HFFc6 (cell line): ENCODE measurements around the gene SRMS. TPM values are rescaled to one million over a fixed set of nuclear protein-coding genes. Genes with fewer than 3 reads are reported as not detected.

Experiments
- DNase-seq: peaks from one replicate; pipeline ENCODE4 v3.0.0-alpha.2; 2018
- H3K27ac Mint-ChIP-seq: 2 replicates; pipeline ENCODE4 v1.8.0; 2020; ENCODE audit warnings: mild to moderate bottlenecking, mixed read lengths
- H3K27me3 Mint-ChIP-seq: 2 replicates; pipeline ENCODE4 v1.8.0; 2021; ENCODE audit warnings: mild to moderate bottlenecking, moderate library complexity, mixed read lengths; ENCODE audit not compliant: insufficient read depth
- H3K36me3 Mint-ChIP-seq: 2 replicates; pipeline ENCODE4 v1.8.0; 2021; ENCODE audit warnings: low read depth, mixed read lengths
- H3K4me1 Mint-ChIP-seq: 2 replicates; pipeline ENCODE4 v1.8.0; 2020; ENCODE audit warnings: low read depth, mixed read lengths
- H3K4me3 Mint-ChIP-seq: 2 replicates; pipeline ENCODE4 v1.8.0; 2020; ENCODE audit warnings: mild to moderate bottlenecking, moderate library complexity, mixed read lengths
- H3K9me3 Mint-ChIP-seq: 2 replicates; pipeline ENCODE4 v1.8.0; 2020; ENCODE audit warnings: mild to moderate bottlenecking, mixed read lengths
- total RNA-seq, 6 experiments: library from RNA; stranded (reverse); fragmentation: NEBNext Ultra II Directional; extraction: Animal tissue kit (Norgen Biotek cat#: 25700); gene quantifications; 2 replicates in 1 of 6; 3 replicates in 5 of 6; pipeline ENCODE4 v1.2.3, GENCODE V29; 2021
- TF ChIP-seq, protein P1 (sequence below): fragments of 200-600 bp; sonication (generic); IDR thresholded peaks from 2 replicates; pipeline ENCODE4 v1.5.0; 2021; ENCODE audit warnings: antibody characterized with exemption, mild to moderate bottlenecking

SRMS gene
- total RNA-seq, 6 experiments from 2014 or later = not detected

DNA sequence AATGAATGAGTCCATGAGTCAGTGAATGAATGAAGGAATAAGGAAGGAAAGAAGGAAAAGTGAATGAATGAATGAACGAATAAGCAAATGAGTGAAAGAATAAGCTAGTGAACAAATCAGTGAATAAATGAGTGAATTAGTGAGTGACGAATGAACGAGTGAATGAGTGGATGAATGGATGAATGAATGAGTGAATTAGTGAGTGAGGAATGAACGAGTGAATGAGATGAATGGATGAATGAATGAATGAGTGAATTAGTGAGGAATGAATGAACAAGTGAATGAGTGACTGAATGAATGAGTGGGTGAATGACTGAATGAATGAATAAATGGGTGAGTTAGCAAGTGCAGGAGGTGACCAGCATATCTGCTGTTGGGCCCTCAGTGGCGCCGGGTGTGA, 3.8 kb downstream of the SRMS start:
- Mint-ChIP-seq H3K27me3 (peaks cover 14% of the 10 kb centered on the region), H3K27ac (no peak overlapping the region), H3K4me1 (peaks cover 10% of the 10 kb centered on the region), H3K36me3 (no peaks in the 10 kb centered on the region), H3K9me3 (no peaks in the 10 kb centered on the region), H3K4me3 (no peak overlapping the region)
- TF ChIP-seq, protein P1, sequence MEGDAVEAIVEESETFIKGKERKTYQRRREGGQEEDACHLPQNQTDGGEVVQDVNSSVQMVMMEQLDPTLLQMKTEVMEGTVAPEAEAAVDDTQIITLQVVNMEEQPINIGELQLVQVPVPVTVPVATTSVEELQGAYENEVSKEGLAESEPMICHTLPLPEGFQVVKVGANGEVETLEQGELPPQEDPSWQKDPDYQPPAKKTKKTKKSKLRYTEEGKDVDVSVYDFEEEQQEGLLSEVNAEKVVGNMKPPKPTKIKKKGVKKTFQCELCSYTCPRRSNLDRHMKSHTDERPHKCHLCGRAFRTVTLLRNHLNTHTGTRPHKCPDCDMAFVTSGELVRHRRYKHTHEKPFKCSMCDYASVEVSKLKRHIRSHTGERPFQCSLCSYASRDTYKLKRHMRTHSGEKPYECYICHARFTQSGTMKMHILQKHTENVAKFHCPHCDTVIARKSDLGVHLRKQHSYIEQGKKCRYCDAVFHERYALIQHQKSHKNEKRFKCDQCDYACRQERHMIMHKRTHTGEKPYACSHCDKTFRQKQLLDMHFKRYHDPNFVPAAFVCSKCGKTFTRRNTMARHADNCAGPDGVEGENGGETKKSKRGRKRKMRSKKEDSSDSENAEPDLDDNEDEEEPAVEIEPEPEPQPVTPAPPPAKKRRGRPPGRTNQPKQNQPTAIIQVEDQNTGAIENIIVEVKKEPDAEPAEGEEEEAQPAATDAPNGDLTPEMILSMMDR = no peak
- DNase-seq = no peak

GRCh38 chr20:63543131-63543530, 4.4 kb downstream of the SRMS start:
- H3K27me3 Mint-ChIP-seq = peaks cover 14% of the 10 kb centered on the region
- TF ChIP-seq, protein P1 = no peak
- no peaks in the 10 kb centered on the region for H3K9me3 Mint-ChIP-seq
- H3K36me3 Mint-ChIP-seq = no peaks in the 10 kb centered on the region
- DNase-seq = no peak
- peaks cover 10% of the 10 kb centered on the region for H3K4me1 Mint-ChIP-seq
- H3K27ac Mint-ChIP-seq = no peak overlapping the region
- no peak overlapping the region for H3K4me3 Mint-ChIP-seq

DNA sequence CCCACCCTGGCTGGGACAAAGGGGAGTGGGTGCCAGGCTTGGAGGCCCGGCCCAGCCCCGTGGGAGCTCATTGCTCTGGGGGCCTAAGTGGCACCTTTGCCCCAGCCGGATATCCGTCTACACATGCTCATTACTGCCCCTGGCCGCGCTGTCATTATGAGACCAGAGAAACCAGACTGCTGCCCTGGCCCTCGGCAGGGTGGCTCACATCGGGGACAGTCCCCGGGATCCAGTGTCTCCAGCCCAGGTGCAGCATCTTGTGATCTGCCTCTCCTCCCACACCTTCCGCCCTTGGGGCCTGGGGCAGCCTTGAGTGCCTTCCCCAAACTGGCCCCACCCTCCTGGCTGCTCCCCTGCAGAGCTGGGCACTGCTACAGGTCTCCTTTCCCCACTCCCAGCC, 4.9 kb downstream of the SRMS start:
- Mint-ChIP-seq H3K4me1 (peaks cover 10% of the 10 kb centered on the region), H3K36me3 (no peaks in the 10 kb centered on the region), H3K27ac (no peak overlapping the region), H3K9me3 (no peaks in the 10 kb centered on the region), H3K4me3 (no peak overlapping the region), H3K27me3 (peaks cover 12% of the 10 kb centered on the region)
- DNase-seq = no peak
- TF ChIP-seq, protein P1 = no peak

DNA sequence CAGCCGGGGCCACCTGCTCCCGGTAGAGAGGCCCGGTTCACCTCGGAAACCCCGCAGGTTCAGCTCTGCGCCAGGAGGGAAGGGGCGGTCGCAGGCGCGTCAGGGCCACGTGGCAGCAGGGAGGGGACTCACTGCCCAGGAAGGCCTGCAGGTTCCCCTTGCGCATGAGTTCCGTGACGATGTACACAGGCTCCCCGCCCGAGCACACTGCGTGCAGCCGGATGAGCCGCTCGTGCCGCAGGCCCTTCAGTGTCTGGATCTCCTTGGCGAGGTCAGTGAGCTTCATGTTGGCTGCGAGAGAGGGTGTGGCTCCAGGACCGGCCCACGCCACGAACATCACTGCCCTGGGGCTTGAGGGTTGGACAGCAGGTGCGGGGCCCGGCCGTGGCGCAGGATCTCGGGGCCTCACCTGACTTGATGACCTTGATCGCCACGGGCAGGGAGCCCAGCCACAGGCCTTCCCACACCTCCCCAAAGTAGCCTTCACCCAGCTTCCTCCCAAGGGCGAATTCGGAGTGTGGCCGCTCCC, 5.5 kb downstream of the SRMS start:
- Mint-ChIP-seq H3K4me1 (peaks cover 10% of the 10 kb centered on the region), H3K9me3 (no peaks in the 10 kb centered on the region), H3K36me3 (no peaks in the 10 kb centered on the region), H3K27ac (no peak overlapping the region), H3K4me3 (no peak overlapping the region), H3K27me3 (peaks cover 12% of the 10 kb centered on the region)
- TF ChIP-seq, protein P1 = no peak
- DNase-seq = no peak

DNA sequence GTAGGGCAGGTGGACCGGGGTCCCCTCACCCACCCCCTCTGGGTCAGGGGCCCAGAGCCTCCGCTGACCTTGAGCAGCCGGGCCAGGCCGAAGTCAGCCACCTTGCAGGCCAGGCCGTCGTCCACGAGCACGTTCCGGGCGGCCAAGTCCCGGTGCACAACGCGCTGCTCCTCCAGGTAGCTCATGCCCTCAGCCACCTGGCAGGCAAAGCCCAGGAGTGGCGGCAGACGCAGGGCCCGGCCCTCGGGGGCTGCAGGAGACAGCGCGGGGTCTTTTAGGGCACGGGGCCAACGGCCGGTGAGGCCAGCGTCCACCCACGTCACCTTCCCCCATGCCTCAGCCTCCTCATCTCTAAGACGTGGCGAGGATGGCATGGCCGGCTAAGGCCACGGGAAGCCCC, 6.2 kb downstream of the SRMS start:
- Mint-ChIP-seq H3K27ac (no peak overlapping the region), H3K27me3 (peaks cover 9% of the 10 kb centered on the region), H3K36me3 (no peaks in the 10 kb centered on the region), H3K4me1 (peaks cover 10% of the 10 kb centered on the region), H3K4me3 (no peak overlapping the region), H3K9me3 (no peaks in the 10 kb centered on the region)
- TF ChIP-seq, protein P1 = no peak
- no peak for DNase-seq
